AG09309 (cell line): ENCODE data around the gene DTL.

Source experiments
- DNase-seq: peaks from one replicate; pipeline ENCODE4 v3.0.0-alpha.2; 2010; ENCODE audit warnings: low read depth
- H3K4me3 ChIP-seq: 2 replicates; pipeline ENCODE4 v1.5.1; 2011; ENCODE audit warnings: mild to moderate bottlenecking, low read depth, low read length, moderate library complexity; ENCODE audit not compliant: control insufficient read depth
- TF ChIP-seq, protein P1 (sequence below): IDR thresholded peaks from 2 replicates; pipeline ENCODE4 v1.5.1; 2011; ENCODE audit warnings: mild to moderate bottlenecking, low read depth, low read length, inconsistent platforms; ENCODE audit not compliant: insufficient read depth, control insufficient read depth; ENCODE audit errors: missing control alignments

Gene DTL

DNA sequence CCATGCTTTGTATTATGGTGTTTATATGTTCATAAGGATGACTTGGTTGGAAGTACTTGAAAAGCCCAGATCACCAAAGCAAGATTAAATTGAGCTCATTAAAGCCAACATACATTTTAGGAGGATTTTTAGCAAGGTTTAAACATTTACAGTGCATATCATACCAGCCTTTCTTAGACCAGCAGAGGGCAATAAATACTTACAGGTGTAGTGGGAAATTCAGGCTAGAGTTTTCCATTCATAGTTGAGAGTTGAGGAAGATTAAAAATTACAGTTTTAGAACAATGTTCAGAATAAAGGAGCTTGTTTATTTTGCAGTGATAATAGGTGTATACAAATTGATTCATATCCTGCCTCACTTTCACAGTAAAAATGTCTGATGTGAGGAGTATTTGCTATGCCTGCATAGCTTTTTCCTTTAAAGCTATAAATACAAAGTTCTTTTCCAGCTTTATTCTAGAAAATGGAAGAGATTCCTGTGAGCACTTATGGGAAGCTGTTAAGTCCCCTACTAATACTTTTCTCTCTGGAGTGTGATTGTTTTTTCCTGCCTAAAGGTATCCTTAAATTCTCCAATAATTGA, 35.3 kb downstream of the DTL start:
- TF ChIP-seq, protein P1, sequence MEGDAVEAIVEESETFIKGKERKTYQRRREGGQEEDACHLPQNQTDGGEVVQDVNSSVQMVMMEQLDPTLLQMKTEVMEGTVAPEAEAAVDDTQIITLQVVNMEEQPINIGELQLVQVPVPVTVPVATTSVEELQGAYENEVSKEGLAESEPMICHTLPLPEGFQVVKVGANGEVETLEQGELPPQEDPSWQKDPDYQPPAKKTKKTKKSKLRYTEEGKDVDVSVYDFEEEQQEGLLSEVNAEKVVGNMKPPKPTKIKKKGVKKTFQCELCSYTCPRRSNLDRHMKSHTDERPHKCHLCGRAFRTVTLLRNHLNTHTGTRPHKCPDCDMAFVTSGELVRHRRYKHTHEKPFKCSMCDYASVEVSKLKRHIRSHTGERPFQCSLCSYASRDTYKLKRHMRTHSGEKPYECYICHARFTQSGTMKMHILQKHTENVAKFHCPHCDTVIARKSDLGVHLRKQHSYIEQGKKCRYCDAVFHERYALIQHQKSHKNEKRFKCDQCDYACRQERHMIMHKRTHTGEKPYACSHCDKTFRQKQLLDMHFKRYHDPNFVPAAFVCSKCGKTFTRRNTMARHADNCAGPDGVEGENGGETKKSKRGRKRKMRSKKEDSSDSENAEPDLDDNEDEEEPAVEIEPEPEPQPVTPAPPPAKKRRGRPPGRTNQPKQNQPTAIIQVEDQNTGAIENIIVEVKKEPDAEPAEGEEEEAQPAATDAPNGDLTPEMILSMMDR, result peak; percentile 69
- peak; percentile 24 for DNase-seq
- no peak overlapping the region for H3K4me3 ChIP-seq

DNA sequence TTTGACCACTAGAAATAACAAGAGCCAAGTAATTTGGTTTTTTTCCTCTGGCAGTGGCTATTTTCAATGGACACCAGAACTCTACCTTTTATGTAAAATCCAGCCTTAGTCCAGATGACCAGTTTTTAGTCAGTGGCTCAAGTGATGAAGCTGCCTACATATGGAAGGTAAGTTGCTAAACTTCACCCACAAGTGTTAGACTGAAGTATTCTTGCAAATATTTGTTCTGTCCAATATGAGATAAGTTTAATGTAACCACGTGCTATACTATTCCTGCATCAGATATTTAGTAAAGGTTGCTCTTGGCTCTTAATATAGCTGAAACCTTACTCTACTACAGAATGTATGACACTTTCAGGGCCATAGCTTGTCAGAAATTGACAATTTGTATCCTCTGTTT, 36.5 kb downstream of the DTL start:
- H3K4me3 ChIP-seq, result no peak overlapping the region
- TF ChIP-seq, protein P1, result no peak

DNA sequence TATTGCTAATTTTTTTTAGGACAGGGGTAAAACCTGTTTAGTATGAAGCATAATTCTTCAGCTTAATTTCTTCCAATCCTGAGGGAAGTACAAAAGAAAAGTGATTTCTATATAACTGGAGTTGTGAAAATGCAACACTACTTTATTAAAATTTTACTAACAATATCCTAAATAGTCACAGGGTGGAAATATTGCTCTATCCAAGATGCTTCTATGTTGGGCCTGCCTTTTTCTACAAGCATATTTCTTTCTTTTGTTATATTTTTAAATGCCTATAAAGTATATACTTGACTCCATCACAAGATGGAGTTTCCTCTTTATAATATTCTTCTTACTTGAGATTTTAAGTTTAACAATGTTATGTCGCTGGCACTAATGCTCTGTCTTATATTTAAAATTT, 37.9 kb downstream of the DTL start:
- no peak for DNase-seq
- TF ChIP-seq, protein P1, result no peak
- no peak overlapping the region for H3K4me3 ChIP-seq

More for the DNA sequence above, 36.5 kb downstream of the DTL start:
- DNase-seq, result no peak

DNA sequence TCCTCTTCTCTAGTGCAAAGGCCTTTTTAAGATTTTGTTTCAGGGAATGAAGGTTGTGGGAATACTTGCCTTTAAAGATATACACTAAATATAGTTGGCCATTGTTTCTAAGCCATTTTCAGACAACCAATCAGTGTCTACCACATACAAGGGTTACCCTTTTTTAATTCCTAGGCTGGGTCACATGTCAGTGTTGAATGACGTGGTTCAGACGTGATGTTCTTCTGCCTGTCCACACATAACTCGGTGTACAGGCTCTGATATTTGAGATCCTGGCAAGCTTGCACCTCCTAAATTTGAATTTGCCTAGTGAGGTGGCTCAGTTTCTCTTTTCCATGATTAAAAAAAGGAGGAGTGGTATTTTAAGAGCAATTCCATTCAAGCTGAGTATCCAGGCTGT, 38.8 kb downstream of the DTL start:
- TF ChIP-seq, protein P1, result no peak
- DNase-seq, result no peak
- H3K4me3 ChIP-seq, result no peak overlapping the region

DNA sequence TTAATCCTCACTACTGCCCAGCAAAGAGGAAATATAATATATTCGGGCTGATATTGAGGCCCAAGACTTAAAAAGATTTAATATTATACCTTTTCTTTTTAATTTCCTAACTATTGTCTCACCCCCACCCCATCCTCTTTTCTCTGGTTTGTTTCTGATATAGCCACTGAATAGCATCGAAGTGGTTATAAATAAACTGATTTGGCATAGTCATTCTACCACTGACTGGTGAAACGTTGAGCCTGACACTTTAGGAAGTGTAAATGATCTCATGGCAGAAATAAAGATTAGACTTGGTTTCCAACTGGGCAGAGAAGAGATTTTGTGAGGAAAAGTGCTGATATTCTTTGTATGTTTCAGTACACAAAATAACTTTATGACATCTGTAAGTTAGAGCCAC, 39.3 kb downstream of the DTL start:
- DNase-seq, result no peak
- H3K4me3 ChIP-seq, result no peak overlapping the region

DNA sequence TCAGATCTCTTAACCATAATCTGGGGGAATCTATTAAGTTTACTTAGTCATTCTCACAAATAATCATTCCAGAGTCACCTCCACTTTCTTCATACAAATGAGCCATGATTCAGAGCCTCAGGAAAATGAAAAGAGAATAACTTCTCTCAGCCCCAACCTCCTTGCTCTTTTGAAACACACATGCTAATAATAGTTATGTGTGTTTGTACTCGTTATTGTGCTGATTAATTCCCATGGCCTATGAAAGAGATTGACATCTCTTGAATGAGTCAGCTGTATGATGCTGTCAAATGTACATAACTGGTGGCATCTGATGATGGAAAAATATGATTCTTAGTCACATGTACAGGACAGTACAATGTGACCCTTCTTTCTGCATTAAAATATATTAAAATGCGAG, 41.5 kb downstream of the DTL start:
- no peak overlapping the region for H3K4me3 ChIP-seq
- DNase-seq, result no peak
- TF ChIP-seq, protein P1, result no peak

More for the DNA sequence above, 39.3 kb downstream of the DTL start:
- TF ChIP-seq, protein P1, result no peak
